Vagina (tissue), 2 donors: ENCODE results near the gene CEMIP. TPM values are rescaled to one million over a fixed set of nuclear protein-coding genes. Genes with fewer than 3 reads are reported as not detected.

Source experiments
- DNase-seq, 2 donors: peaks; one replicate each; pipeline ENCODE4 v3.0.0-alpha.2; 2017; ENCODE audit errors: extremely low spot score in 2 of 2
- H3K27ac ChIP-seq: fragments of 200-600 bp; sonication (generic); one replicate; pipeline ENCODE4 v1.5.1; 2019
- H3K27me3 ChIP-seq: fragments of 200-600 bp; sonication (generic); one replicate; pipeline ENCODE4 v1.5.1; 2019
- H3K36me3 ChIP-seq, 2 donors: fragments of 200-600 bp; sonication (generic); one replicate each; pipeline ENCODE4 v1.5.1; 2017 to 2019
- H3K4me1 ChIP-seq: fragments of 200-600 bp; sonication (generic); one replicate; pipeline ENCODE4 v1.5.1; 2019
- H3K4me3 ChIP-seq, 2 donors: fragments of 200-600 bp; sonication (generic); 1 replicate in 1 of 2; 2 replicates in 1 of 2; pipeline ENCODE4 v1.5.1; 2016 to 2019
- H3K9me3 ChIP-seq: fragments of 200-600 bp; sonication (generic); one replicate; pipeline ENCODE4 v1.5.1; 2019
- CTCF ChIP-seq, 3 experiments: fragments of 450-650 bp in 2 of 3; fragments of 200-600 bp in 1 of 3; sonication (generic) in 1 of 3; IDR thresholded peaks; one replicate each; pipeline ENCODE4 v1.5.1; 2017 to 2019; ENCODE audit warnings: antibody characterized with exemption in 3 of 3, mild to moderate bottlenecking in 2 of 3, moderate library complexity in 2 of 3
- POLR2A ChIP-seq, 2 donors: fragments of 450-650 bp; IDR thresholded peaks; one replicate each; pipeline ENCODE4 v1.6.1; 2017; ENCODE audit warnings: antibody characterized with exemption in 2 of 2, mild to moderate bottlenecking in 2 of 2, moderate library complexity in 2 of 2
- POLR2AphosphoS5 ChIP-seq, 2 donors: sonication (generic); formaldehyde crosslinking; IDR thresholded peaks; one replicate each; pipeline ENCODE4 v1.9.0; 2017; ENCODE audit warnings: antibody characterized with exemption in 2 of 2, mild to moderate bottlenecking in 2 of 2, low read depth in 1 of 2; ENCODE audit not compliant: insufficient read depth in 1 of 2
- intact Hi-C: fragments of 100-400 bp; cut with DNase I; formaldehyde crosslinking; loops from one replicate; pipeline ENCODE4 v1.15.1; 2023
- total RNA-seq: library from RNA; depleted of rRNA; stranded (reverse); fragments of >200 nt; gene quantifications from one replicate; pipeline ENCODE4 v1.2.3, GENCODE V29; 2016

Gene CEMIP
- total RNA-seq, 1 donor from 2014 or later = 0.74 TPM

- intact Hi-C loops = no loop called here
- H3K9me3 ChIP-seq = no peaks in the 10 kb centered on the region
- no peak for DNase-seq
- no peaks in the 10 kb centered on the region for H3K27me3 ChIP-seq
- H3K4me3 ChIP-seq = no peak overlapping the region
- TF ChIP-seq POLR2AphosphoS5 (IDR thresholded peaks at IDR 0.05; ENCODE audit: insufficient read depth in 1 of 2, low read depth in 1 of 2) (no peak), CTCF (IDR thresholded peaks at IDR 0.05) (peak in 1 of 3 experiments; percentile 13)
- H3K27ac ChIP-seq = no peak overlapping the region
- H3K4me1 ChIP-seq = peaks cover 21% of the 10 kb centered on the region
- H3K36me3 ChIP-seq = no peaks in the 10 kb centered on the region
Measured at GRCh38 chr15:80996247-80996646, 217.1 kb downstream of the CEMIP start.

- Histone ChIP-seq H3K27ac (no peak overlapping the region), H3K9me3 (no peaks in the 10 kb centered on the region), H3K4me3 (no peak overlapping the region), H3K4me1 (peaks cover 15% of the 10 kb centered on the region), H3K27me3 (no peaks in the 10 kb centered on the region), H3K36me3 (peaks cover 0 to 4% of the 10 kb centered on the region in 2 donors)
- intact Hi-C loops = no loop called here
- no peak for TF ChIP-seq CTCF (IDR thresholded peaks at IDR 0.05)
- TF ChIP-seq POLR2AphosphoS5 (IDR thresholded peaks at IDR 0.05; ENCODE audit: insufficient read depth in 1 of 2, low read depth in 1 of 2) = no peak
- no peak for TF ChIP-seq POLR2A (IDR thresholded peaks at IDR 0.05)
- no peak for DNase-seq
Measured at GRCh38 chr15:80997692-80998091, 218.5 kb downstream of the CEMIP start.

GRCh38 chr15:80998251-80998650, 219.1 kb downstream of the CEMIP start:
- no peak for DNase-seq
- no peaks in the 10 kb centered on the region for H3K27me3 ChIP-seq
- no peak overlapping the region for H3K4me3 ChIP-seq
- H3K4me1 ChIP-seq = peaks cover 20% of the 10 kb centered on the region
- intact Hi-C loops = no loop called here
- H3K36me3 ChIP-seq = peaks cover 0 to 10% of the 10 kb centered on the region in 2 donors
- no peak for TF ChIP-seq POLR2AphosphoS5 (IDR thresholded peaks at IDR 0.05; ENCODE audit: insufficient read depth in 1 of 2, low read depth in 1 of 2)
- TF ChIP-seq CTCF (IDR thresholded peaks at IDR 0.05) = no peak
- TF ChIP-seq POLR2A (IDR thresholded peaks at IDR 0.05) = no peak
- no peaks in the 10 kb centered on the region for H3K9me3 ChIP-seq
- H3K27ac ChIP-seq = no peak overlapping the region

- Histone ChIP-seq H3K36me3 (peaks cover 0 to 17% of the 10 kb centered on the region in 2 donors), H3K4me3 (peak overlapping the region; percentile 82 to 96), H3K9me3 (no peaks in the 10 kb centered on the region), H3K27me3 (no peaks in the 10 kb centered on the region), H3K27ac (peak overlapping the region; percentile 97), H3K4me1 (peaks cover 34% of the 10 kb centered on the region)
- no peak for TF ChIP-seq POLR2AphosphoS5 (IDR thresholded peaks at IDR 0.05; ENCODE audit: insufficient read depth in 1 of 2, low read depth in 1 of 2)
- no peak for TF ChIP-seq POLR2A (IDR thresholded peaks at IDR 0.05)
- TF ChIP-seq CTCF (IDR thresholded peaks at IDR 0.05) = no peak
- no peak for DNase-seq
- intact Hi-C loops = no loop called here
Measured at GRCh38 chr15:80999623-81000036, 220.5 kb downstream of the CEMIP start.

- intact Hi-C loops = no loop called here
- no peaks in the 10 kb centered on the region for H3K27me3 ChIP-seq
Measured at GRCh38 chr15:81000144-81000623, 221.0 kb downstream of the CEMIP start.

More at GRCh38 chr15:81000144-81000623, 221.0 kb downstream of the CEMIP start:
- Histone ChIP-seq H3K27ac (peak overlapping the region; percentile 97), H3K4me3 (peak overlapping the region; percentile 82 to 96), H3K36me3 (peaks cover 0 to 17% of the 10 kb centered on the region in 2 donors), H3K4me1 (peaks cover 40% of the 10 kb centered on the region), H3K9me3 (no peaks in the 10 kb centered on the region)
- TF ChIP-seq POLR2AphosphoS5 (IDR thresholded peaks at IDR 0.05; ENCODE audit: insufficient read depth in 1 of 2, low read depth in 1 of 2) = no peak
- TF ChIP-seq POLR2A (IDR thresholded peaks at IDR 0.05) = no peak
- no peak for TF ChIP-seq CTCF (IDR thresholded peaks at IDR 0.05)
- DNase-seq = no peak
